ENCODE data around the gene CTSH.
"Not testable (repeated sequence)": the region's sequence is repeated elsewhere in the genome, so short reads cannot be mapped to it uniquely, and the experiment has no call there.

Gene CTSH

DNA sequence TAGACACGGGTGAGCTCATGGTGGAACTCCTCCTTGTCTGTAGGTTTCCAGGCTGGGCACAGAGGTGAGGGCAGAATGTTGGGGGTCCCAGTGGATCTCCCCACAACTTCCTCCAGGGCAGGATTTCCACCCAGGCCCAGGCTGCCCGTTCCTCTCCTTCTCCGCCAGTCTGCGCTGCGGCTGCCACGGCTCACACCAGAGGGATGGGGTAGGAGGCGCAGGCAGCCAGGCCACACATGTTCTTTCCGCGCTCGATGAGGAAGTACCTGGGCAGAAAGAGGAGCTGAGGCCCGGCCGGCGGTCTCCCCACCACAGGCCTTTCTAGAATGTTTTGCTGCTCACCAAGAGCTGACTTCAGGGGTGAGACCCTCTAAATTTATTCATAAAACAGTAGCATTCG, 22.9 kb downstream of the CTSH start:
- no peak for DNase-seq

DNA sequence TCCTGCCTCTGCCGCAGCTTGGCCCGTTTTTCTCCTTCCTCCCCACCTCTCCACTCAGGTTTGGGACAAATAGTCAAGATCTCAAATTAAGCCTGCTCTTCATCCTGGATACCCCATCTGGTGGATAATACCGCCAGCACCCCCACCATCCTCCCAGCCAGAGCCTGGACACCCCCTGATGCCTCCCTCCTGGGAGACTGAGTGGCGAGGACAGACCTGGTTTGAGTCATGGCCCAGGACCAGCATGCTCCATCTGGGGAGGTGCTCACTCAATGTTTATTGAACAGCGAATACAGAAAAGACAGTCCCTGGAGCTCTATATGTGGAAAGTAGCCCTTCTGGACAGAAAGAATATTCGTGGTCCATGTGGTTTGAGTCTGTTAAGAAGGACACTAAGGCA, 23.3 kb downstream of the CTSH start:
- DNase-seq: no peak

DNA sequence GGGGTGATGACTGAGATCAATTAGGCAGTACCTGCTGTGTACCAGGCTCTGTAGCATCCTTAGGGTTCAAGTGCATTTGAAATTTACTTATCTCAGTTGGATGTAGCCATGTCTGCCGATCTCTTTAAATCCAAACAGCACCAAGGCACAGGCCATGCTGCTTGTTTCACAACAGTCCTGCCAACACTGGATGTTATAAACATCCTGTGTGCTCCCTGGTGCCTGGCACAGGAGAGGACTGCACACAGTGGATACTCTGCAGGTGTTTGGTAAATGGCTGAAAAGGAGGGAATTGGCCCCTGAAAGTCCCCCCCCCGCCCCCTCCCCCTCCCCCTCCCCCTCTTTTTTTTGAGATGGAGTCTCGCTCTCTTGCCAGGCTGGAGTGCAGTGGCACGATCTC, 27.0 kb downstream of the CTSH start:
- no peak for DNase-seq

DNA sequence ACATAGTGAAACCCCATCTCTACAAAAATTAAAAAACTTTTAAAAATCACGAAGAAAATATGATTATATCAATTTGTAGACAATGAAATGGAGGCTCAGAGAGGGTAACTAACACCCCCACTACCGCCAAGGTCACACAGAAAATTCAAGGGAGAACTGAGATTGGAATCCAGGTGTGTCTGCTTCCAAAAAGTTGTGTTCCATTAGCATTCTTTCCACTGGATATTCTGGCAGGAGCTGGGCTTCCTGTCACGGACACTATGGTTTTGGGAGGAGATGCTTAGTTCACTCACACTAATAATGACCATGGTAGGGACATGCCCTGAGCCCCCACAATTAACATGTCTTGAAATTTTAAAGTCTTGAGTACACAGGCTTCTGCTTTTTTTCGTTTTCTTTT, 28.8 kb downstream of the CTSH start:
- no peak for DNase-seq

DNA sequence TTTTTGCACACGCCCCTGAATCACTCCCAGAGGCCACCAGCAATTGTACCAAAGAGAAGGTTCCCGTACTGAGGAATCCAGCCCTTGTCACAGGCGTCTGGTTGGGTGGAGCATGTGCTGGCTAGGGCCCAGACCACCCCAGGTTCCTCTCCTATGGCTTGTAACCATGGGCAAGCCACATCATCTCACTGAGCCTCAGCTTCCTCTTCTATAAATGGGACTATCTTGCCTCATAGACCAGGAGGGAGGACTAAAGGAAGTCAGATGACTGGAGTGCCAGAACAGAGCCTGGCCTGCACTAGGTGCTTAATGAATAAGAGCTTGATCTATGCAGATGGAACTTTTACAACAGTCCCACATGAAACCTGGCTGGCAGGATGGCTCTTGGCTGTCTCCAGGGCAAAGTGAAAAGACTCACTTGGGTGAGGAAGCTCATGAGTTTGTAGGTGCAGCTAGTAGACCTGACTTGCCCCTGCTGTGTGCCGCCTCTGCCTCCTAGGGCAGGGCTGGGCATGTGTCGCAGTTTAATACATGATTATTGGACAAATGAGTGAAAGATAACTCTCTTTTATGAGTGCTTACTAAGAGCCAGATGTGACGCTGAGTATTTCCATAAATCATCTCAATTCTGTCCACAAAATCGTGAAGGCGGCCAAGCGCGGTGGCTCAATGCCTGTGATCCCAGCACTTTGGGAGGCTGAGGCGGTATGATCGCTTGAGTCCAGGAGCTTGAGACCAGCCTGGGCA, 29.3 kb downstream of the CTSH start:
- DNase-seq: no peak

DNA sequence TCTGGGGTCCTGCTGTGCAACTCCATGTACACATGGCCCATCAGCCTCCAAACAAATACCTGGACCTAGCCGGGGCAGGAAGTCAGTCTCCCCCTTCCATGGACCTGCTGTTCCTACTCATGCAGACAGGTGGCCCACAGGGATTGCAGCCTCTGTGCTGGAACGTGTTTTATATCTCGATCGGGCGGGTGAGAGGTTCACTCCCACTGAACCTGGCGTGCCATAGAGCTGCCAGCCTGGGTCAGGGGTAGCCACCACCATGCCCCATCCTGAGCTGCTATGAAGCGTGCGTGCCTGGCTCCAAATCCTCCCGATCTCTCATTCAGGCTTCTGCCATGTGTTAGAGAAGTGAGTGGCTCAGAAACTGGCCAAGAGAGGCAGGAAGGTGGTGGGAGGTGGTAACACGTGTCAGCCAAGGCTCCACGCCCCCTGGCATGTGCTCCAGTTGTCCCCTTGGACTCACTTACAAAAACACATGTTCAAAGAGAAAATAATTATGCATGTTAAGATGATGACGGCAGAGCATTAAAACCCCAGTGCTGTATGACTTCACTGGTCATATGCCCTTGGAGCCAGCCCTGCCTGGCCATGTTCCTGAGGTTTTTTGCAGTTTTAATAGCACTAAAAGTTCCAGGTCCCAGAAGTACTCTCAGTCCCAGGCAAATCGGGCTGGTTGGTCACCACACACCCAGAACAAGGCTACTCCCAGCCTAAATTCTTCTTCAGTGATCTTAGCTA, 30.6 kb downstream of the CTSH start:
- DNase-seq: no peak

DNA sequence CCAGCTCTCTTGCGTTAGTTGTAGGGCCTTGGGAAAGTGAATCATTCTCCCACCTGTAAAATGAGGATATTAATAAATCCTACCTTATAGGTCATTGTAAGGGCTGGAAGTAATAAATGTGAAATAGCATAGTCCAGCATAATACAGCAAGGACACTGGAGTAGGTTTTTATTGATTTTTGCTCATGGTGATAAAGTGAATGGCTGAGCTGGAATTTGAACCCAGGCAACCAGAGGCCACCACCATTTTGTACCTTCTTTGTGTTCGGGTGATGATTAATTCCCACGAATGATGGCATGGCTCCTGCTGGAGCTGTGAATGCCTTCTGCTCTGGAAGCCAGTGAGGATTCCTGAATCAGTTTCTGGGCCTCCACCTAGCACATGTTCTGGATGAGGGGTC, 31.8 kb downstream of the CTSH start:
- DNase-seq: no peak

DNA sequence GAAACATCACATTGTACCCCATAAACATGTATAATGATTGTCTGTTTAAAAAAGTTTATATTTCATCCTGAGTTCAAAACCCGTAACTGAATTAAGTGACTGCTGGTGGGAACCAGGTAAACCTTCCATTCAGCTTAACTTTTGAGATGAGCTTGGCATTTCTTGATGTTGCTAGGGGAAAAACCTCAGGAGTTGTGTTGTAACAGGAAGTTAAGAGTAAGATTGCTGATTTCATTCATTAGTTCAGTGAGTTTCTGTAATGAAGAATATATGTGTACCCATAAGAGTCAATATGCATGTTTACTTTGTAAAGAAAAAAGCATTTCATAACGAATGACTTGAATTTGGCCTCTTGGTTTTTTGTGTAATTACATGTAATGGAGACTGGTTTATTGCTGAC, 32.5 kb downstream of the CTSH start:
- no peak for DNase-seq

DNA sequence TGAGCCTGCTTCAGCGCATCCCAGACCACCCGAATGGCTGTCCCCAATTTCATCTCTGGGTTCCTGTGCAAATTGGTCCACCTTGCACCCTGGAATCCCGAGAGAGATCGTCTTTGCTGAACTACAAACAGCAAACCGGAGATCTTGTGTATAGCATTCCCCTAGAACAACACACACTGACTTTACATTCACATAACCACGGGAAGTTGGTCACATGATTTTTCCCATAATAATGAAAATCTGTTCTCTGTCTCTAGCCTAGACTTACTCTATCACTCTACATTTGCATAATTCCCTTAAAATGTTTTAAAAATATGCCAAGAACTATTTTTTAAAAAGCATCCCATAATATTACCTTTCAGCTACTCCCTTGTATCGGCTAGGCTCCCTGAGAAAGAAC, 34.6 kb downstream of the CTSH start:
- DNase-seq: no peak

DNA sequence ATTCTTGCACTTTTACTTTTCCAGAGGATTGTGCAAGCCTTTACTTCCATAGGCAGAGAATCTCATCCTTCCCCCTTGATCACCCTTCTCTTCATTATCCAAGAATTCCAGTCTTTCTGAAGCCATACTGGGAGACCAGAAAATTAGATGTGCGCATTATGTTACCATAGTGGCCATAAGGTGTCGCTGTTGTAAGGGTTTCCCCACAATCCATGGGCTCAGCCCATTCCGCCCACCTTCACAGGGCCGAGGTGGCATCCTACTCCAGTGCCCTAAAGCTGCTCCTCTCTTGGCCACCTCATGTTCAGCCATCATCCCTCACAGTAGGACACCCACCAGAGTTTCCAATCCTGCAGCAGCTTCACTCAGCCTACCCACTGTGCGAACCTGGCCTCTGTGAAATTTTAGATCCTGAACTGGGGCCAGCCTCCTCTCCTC, 35.0 kb downstream of the CTSH start:
- DNase-seq: no peak

DNA sequence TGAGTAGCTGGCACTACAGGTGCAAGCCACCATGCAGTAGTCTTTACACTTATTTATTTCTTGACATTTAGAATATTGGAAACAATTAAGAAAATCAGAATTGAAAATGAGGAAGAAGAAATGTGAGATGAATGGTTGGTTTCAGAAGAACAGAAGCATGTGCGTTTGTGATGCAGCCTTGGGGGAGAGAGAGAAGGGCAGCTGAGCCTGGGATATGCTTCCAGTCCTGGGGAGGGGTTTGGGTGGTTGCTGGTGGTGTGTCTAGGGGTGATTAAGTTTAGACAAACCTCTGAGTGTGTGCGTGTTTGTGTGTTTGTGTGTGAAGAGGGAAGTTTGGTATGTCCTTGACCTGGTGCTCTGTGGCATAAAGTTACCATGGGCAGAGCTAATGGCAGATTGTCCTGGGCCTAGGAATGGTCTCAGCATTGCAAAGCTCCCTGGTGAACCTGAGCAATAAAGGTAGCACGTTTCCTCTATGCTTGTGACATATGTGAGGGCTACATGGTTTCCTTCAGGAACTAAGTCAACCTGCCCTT, 35.6 kb downstream of the CTSH start:
- DNase-seq: no peak

DNA sequence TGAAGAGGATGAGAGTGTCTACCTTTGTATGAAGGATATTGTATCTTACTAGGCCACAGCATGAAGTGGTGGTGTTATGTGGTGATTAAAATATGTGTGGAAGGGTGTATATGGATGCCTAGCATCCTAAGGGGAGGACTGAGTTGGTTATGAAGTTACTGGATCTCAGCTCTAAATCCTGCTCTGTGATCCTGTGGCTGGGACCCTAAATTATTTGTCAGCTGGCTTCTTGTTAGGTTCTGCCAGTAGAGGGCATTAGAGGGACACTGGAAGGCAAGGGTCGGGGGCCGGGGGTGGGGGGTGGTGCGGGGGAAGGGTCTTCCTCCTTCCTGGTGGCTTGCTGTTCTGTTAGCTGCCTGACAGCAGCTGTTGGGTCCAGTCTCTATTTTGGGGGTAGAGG, 37.3 kb downstream of the CTSH start:
- no peak for DNase-seq

DNA sequence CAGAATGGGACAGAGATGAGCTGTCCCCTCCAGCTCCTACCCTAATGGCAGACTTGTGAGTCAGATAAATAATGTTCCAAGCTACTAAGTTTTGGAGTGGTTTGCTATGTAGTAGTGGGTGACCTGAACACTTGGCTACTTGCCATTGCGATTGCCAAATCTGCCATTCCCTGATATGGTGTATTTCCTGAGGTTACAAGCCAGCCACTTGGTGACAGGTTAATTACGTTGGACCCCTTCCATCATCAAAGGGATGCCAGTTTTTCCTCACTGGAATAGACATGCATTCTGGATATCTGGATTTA, 38.6 kb downstream of the CTSH start:
- no peak for DNase-seq

DNA sequence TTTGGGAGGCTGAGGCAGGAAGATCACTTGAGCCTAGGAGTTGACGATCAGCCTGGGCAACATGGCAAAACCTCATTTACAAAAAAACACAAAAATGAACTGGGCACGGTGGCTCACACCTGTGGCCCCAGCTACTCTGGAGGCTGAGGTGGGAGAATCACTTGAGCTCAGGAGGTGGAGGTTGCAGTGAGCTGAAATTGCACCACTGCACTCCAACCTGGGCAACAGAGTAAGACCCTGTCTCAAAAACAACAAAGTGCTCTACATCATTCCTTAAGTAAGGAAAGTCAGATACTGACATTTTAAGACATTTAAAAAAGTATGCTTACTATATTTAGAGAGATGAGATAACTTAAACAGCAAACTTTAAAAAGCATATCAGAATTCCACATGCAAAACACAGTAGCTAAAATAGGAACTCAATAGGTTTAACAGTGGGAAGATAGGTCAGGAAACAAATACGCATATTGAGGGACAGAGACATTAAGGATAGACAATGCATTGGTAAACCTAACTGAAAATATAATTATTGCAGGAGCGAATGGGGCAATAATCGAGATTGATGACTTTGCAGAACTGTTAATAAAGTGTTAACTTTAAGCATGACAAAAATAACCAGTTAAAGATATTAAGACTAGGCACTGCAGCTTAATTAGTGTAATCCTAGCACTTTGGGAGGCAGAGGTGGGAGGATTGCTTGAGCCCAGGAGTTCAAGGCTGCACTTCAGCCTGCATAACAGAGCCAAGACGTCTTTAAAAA, 40.1 kb downstream of the CTSH start:
- no peak for DNase-seq

DNA sequence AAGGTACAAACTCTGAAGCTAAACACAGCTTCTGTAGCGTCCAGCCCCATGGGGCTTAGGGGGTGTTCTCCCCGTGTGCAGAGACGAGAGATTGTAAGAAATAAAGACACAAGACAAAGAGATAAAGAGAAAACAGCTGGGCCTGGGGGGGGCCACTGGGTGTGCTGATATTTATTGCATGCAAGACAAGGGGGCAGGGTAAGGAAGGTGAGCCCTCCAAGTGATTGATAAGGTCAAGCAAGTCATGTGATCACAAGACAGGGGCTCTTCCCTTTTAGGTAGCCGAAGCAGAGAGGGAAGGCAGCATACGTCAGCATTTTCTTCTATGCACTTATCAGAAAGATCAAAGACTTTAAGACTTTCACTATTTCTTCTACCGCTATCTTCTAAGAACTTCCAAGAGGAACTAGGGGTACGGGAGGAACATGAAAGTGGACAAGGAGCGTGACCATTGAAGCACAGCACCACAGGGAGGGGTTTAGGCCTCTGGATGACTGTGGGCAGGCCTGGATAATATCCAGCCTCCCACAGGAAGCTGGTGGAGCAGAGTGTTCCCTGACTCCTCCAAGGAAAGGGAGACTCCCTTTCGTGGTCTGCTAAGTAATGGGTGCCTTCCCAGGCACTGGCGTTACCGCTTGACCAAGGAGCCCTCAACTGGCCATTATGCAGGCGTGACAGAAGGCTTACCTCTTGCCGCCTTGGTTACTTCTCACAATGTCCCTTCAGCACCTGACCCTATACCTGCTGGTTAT, 42.4 kb downstream of the CTSH start:
- DNase-seq: not testable (repeated sequence)

DNA sequence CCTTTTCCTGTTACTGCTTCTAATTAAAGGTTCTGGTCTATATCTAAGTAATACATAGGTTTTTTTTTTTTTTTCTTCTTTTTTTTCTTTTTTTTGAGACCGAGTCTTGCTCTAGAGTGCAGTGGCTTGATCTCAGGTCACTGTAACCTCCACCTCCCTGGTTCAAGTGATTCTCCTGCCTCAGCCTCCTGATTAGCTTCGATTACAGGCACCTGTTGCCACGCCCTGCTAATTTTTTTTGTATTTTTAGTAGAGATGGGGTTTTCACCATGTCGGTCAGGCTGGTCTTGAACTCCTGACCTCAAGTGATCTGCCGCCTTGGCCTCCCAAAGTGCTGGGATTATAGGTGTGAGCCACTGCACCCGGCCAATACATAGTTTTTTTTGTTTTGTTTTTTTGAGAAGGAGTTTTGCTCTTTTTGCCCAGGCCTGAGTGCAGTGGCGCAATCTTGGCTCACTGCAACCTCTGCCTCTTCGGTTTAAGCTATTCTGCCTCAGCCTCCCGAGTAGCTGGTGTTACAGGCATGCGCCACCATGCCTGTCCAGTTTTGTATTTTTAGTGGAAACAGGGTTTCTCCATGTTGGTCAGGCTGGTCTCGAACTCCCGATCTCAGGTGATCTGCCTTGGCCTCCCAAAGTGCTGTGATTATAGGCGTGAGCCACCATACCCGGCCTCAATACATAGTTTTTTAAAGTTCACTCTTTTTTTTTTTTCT, 43.9 kb downstream of the CTSH start:
- not testable (repeated sequence) for DNase-seq

DNA sequence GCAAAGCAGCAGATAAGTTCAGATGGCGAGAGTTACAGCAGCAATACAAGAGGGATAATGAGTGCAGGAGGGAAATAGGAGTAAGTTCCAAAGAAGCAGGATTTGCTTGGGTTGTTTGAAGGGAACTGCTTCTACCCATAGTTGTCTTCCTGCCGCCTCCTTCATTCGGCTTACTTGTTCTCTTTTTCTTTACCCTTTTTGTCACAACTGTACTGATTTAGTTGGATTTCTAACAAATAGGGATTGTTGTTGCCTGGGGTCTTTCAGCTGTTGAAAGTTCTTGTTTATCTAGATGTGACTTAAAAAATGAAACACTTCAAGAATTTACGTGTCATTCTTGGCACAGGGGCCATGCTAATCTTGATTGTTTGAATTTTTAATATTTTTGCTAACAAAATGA, 46.3 kb downstream of the CTSH start:
- DNase-seq: no peak

DNA sequence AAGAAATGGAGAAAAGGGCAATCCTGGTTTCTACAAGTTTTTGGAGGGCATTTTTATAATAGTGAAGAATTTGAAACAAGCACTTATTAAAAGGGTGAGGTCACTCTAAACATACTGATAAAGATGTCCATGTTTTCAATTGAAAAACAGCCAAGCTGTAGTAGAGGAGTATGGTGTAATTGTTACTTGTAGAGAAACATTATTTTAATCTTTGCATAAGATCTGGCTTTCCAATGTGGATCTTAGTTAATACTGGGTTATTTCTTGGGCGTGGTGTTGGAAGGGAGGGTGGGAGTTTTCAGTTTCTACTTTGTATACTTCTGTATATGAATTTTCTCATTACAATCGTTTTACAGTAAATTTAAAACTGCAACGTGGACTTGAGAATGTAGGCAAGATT, 49.4 kb downstream of the CTSH start:
- no peak for DNase-seq

DNA sequence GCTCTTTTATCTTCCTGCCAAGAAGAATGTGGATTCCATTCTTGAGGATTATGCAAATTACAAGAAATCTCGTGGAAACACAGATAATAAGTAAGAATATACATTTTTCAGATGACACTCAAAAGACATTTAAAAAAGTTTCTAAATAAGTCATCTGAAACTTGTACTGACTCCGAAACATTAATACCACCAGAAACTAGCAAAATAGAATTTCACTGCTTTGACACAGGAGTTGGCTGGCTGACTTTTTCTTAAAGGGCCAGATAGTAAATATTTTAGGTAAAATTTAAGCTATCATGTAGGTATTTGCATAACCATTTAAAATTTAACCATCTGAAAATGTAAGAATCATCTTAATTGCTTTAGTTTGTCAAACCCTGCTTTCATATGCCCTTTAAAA, 51.3 kb downstream of the CTSH start:
- DNase-seq: no peak

DNA sequence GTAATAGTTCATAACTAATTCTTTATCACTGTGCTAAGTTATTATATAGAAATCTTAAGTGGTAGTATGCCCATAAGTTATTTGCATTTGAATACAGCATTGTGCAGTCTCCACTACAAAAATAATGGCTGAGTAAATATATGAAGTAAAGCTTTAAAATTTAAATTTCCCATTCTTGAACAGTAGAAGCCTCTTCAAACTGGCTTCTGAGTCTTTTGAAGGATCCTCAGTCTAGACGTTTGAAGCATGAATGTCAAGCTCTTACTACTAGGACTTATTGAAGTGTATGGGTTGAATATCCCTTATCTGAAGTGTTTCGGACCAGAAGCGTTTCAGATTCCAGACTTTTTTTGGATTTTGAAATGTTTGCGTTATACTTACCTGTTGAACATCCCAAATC, 55.8 kb downstream of the CTSH start:
- DNase-seq: no peak

DNA sequence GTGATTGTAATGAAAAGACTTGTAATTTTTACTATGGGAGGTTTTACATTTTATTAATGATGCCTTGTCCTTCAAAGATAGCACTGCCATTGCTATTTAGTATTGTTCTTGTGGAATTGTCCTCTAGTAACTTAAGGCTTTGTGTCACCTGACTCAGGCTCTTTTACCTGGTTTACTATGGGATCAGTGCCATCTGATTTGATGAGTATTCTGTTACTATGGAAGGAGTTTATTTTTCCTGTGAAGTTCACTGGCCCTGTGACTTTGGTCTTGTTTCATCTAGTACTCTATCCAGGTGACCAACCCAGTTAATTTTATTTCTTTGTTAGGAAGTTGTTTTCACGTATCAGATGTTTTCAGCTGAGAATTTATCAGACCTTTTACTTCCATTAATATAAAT, 63.2 kb downstream of the CTSH start:
- DNase-seq: no peak

DNA sequence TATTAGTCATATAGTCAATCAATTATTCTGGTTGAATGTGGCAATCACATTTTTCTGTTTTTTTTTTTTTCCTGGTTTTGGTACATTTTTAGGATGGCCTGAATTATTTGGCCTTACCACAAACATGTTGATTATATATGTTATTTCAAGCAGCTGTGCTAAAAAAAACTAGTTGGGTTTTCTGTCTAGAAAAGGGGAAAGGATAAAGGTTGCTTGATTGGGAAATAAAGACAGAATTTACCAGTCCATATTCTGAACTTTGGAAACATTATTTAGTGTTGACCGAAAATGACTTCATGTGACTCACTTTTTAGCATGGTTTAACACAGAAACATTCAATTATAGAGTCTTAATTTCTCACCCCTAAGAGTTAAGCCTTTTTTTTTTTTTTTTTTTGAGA, 64.0 kb downstream of the CTSH start:
- no peak for DNase-seq

DNA sequence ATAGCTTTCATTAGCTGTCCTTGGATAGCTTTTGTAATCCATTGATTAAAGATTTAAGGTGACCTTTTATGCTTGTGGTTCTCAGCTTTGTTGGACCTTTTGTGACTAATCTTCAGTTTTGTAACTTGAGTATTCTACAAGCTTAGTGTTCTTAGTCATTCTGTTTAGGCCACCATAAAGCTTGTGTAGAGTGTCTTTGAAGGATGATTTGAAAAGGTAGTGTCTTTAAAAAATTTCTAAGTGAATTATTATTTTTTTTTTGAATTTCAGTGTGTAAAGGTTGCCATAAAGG, 64.7 kb downstream of the CTSH start:
- no peak for DNase-seq
